Activated T-cell treated with anti-CD3 and anti-CD28 coated beads for 1 hour (primary cell): ENCODE measurements around the gene KLHL29.
"Not testable (repeated sequence)": the region's sequence is repeated elsewhere in the genome, so short reads cannot be mapped to it uniquely, and the experiment has no call there.

Source experiments
- DNase-seq: peaks from one replicate; pipeline ENCODE4 v3.0.0-alpha.2; 2020; ENCODE audit warnings: low read depth

The KLHL29 gene

GRCh38 chr2:23384551-23385343 lies at the start of gene KLHL29:
KLHL29 (plus strand) TSS chr2:23385179; CDS start chr2:23562197, 177,018 bp downstream.
- DNase-seq, result peak; percentile 68

- no peak for DNase-seq
Measured at GRCh38 chr2:23335550-23335949, 49.4 kb upstream of the KLHL29 start.

- DNase-seq, result no peak
Measured at GRCh38 chr2:23342075-23342474, 42.9 kb upstream of the KLHL29 start.

GRCh38 chr2:23346029-23346428 lies 39.0 kb upstream of the KLHL29 start:
- DNase-seq, result no peak

- DNase-seq, result no peak
Measured at GRCh38 chr2:23346781-23347180, 38.2 kb upstream of the KLHL29 start.

GRCh38 chr2:23347471-23348092 lies 37.4 kb upstream of the KLHL29 start:
- no peak for DNase-seq

GRCh38 chr2:23348093-23348481 lies 36.9 kb upstream of the KLHL29 start:
- DNase-seq, result not testable (repeated sequence)

- no peak for DNase-seq
Measured at GRCh38 chr2:23349508-23349907, 35.5 kb upstream of the KLHL29 start.

GRCh38 chr2:23350041-23350791 lies 34.8 kb upstream of the KLHL29 start:
- no peak for DNase-seq

- DNase-seq, result no peak
Measured at GRCh38 chr2:23350792-23351355, 34.1 kb upstream of the KLHL29 start.

GRCh38 chr2:23351388-23352141 lies 33.4 kb upstream of the KLHL29 start:
- DNase-seq, result peak; percentile 16

- DNase-seq, result no peak
Measured at GRCh38 chr2:23354554-23354953, 30.4 kb upstream of the KLHL29 start.

GRCh38 chr2:23355001-23355400 lies 30.0 kb upstream of the KLHL29 start:
- DNase-seq, result no peak

- no peak for DNase-seq
Measured at GRCh38 chr2:23356711-23357110, 28.3 kb upstream of the KLHL29 start.

GRCh38 chr2:23359631-23360567 lies 25.1 kb upstream of the KLHL29 start:
- no peak for DNase-seq

GRCh38 chr2:23360571-23361125 lies 24.3 kb upstream of the KLHL29 start:
- no peak for DNase-seq

GRCh38 chr2:23361152-23361551 lies 23.8 kb upstream of the KLHL29 start:
- DNase-seq, result no peak

GRCh38 chr2:23363268-23363667 lies 21.7 kb upstream of the KLHL29 start:
- DNase-seq, result no peak

GRCh38 chr2:23363831-23364230 lies 21.1 kb upstream of the KLHL29 start:
- DNase-seq, result no peak

- DNase-seq, result no peak
Measured at GRCh38 chr2:23366720-23367119, 18.3 kb upstream of the KLHL29 start.
